Activated CD4-positive, alpha-beta T cell treated with anti-CD3 and anti-CD28 coated beads, Interleukin-2, amount 50 U/mL, for 4 hours (primary cell): Measurements from ENCODE around the gene MTMR3.

Source experiments
- DNase-seq, 2 experiments: peaks; one replicate each; pipeline ENCODE4 v3.0.0-alpha.2; 2020

MTMR3 gene

GRCh38 chr22:29917052-29917902 lies 34.3 kb downstream of the MTMR3 start:
- no peak for DNase-seq

GRCh38 chr22:29925402-29925801 lies 42.4 kb downstream of the MTMR3 start:
- DNase-seq = no peak

GRCh38 chr22:29926057-29926456 lies 43.1 kb downstream of the MTMR3 start:
- DNase-seq = no peak

GRCh38 chr22:29932136-29932535 lies 49.2 kb downstream of the MTMR3 start:
- DNase-seq = no peak

GRCh38 chr22:29933619-29934018 lies 50.6 kb downstream of the MTMR3 start:
- DNase-seq = no peak

GRCh38 chr22:29934596-29934995 lies 51.6 kb downstream of the MTMR3 start:
- DNase-seq = no peak

- no peak for DNase-seq
Observed at GRCh38 chr22:29936186-29936585, 53.2 kb downstream of the MTMR3 start.

- DNase-seq = no peak
Observed at GRCh38 chr22:29937940-29938693, 55.1 kb downstream of the MTMR3 start.

GRCh38 chr22:29940526-29940925 lies 57.6 kb downstream of the MTMR3 start:
- DNase-seq = no peak

GRCh38 chr22:29944339-29944738 lies 61.4 kb downstream of the MTMR3 start:
- DNase-seq = no peak

- no peak for DNase-seq
Observed at GRCh38 chr22:29945435-29945834, 62.5 kb downstream of the MTMR3 start.

- DNase-seq = no peak
Observed at GRCh38 chr22:29946220-29946619, 63.2 kb downstream of the MTMR3 start.

GRCh38 chr22:29947410-29948384 lies 64.7 kb downstream of the MTMR3 start:
- DNase-seq = no peak

- no peak for DNase-seq
Observed at GRCh38 chr22:29948385-29948769, 65.4 kb downstream of the MTMR3 start.

GRCh38 chr22:29949872-29950271 lies 66.9 kb downstream of the MTMR3 start:
- no peak for DNase-seq

- DNase-seq = no peak
Observed at GRCh38 chr22:29951791-29952413, 68.9 kb downstream of the MTMR3 start.

GRCh38 chr22:29954203-29954855 lies 71.4 kb downstream of the MTMR3 start:
- DNase-seq = no peak

GRCh38 chr22:29956680-29957079 lies 73.7 kb downstream of the MTMR3 start:
- DNase-seq = no peak

GRCh38 chr22:29958170-29958569 lies 75.2 kb downstream of the MTMR3 start:
- DNase-seq = no peak

GRCh38 chr22:29964776-29965175 lies 81.8 kb downstream of the MTMR3 start:
- no peak for DNase-seq

- no peak for DNase-seq
Observed at GRCh38 chr22:29967461-29967860, 84.5 kb downstream of the MTMR3 start.

GRCh38 chr22:29971607-29972006 lies 88.6 kb downstream of the MTMR3 start:
- DNase-seq = no peak
